HepG2 (cell line): ENCODE data around the gene IL1R1. TPM values are rescaled to one million over a fixed set of nuclear protein-coding genes. Genes with fewer than 3 reads are reported as not detected.

Experiments
- AHDC1 ChIP-seq: sonication (generic); formaldehyde crosslinking; IDR thresholded peaks from 2 replicates; pipeline ENCODE4 v1.5.1; 2020; ENCODE audit warnings: mild to moderate bottlenecking, missing genetic modification reagents, borderline replicate concordance
- DMAP1 ChIP-seq: IDR thresholded peaks from 2 replicates; pipeline ENCODE4 v1.6.1; 2016
- FOXJ3 ChIP-seq: sonication (generic); formaldehyde crosslinking; IDR thresholded peaks from 2 replicates; pipeline ENCODE4 v1.4.0; 2020; ENCODE audit warnings: missing genetic modification reagents, mild to moderate bottlenecking, borderline replicate concordance
- HOXA3 ChIP-seq: sonication (generic); formaldehyde crosslinking; IDR thresholded peaks from 2 replicates; pipeline ENCODE4 v1.5.0; 2020; ENCODE audit warnings: missing genetic modification reagents
- SCMH1 ChIP-seq: sonication (generic); formaldehyde crosslinking; IDR thresholded peaks from 2 replicates; pipeline ENCODE4 v1.9.0; 2021; ENCODE audit warnings: missing genetic modification reagents, mild to moderate bottlenecking, borderline replicate concordance
- SP1 ChIP-seq, 2 experiments: fragments of 450-650 bp in 1 of 2; sonication (generic) in 1 of 2; formaldehyde crosslinking in 1 of 2; IDR thresholded peaks; 2 replicates each; pipeline versions ENCODE4 v1.4.0 to v1.6.1; 2016 to 2020; ENCODE audit warnings: missing genetic modification reagents in 1 of 2
- STAG1 ChIP-seq: sonication (generic); formaldehyde crosslinking; IDR thresholded peaks from 2 replicates; pipeline ENCODE4 v1.4.0; 2020; ENCODE audit warnings: missing genetic modification reagents
- WIZ ChIP-seq: sonication (generic); formaldehyde crosslinking; IDR thresholded peaks from 2 replicates; pipeline ENCODE4 v1.5.1; 2020; ENCODE audit warnings: mild to moderate bottlenecking, missing genetic modification reagents
- ZBTB37 ChIP-seq: sonication (generic); formaldehyde crosslinking; IDR thresholded peaks from 2 replicates; pipeline ENCODE4 v1.4.0; 2020; ENCODE audit warnings: mild to moderate bottlenecking, missing genetic modification reagents
- ZNF121 ChIP-seq: sonication (generic); formaldehyde crosslinking; IDR thresholded peaks from 2 replicates; pipeline ENCODE4 v1.5.0; 2020; ENCODE audit warnings: mild to moderate bottlenecking, missing genetic modification reagents
- ZNF205 ChIP-seq: IDR thresholded peaks from 2 replicates; pipeline ENCODE4 v1.6.1; 2018; ENCODE audit warnings: missing biosample characterization, missing genetic modification reagents
- ZNF547 ChIP-seq: sonication (generic); formaldehyde crosslinking; IDR thresholded peaks from 2 replicates; pipeline ENCODE4 v1.5.1; 2020; ENCODE audit warnings: mild to moderate bottlenecking, missing genetic modification reagents
- ZNF563 ChIP-seq: sonication (generic); formaldehyde crosslinking; IDR thresholded peaks from 2 replicates; pipeline ENCODE4 v1.8.0; 2022; ENCODE audit warnings: mild to moderate bottlenecking, moderate library complexity, missing genetic modification reagents
- ZNF569 ChIP-seq: sonication (generic); formaldehyde crosslinking; IDR thresholded peaks from 2 replicates; pipeline ENCODE4 v1.5.0; 2020; ENCODE audit warnings: mild to moderate bottlenecking, missing genetic modification reagents, moderate library complexity, borderline replicate concordance
- ZNF609 ChIP-seq: sonication (generic); formaldehyde crosslinking; IDR thresholded peaks from 2 replicates; pipeline ENCODE4 v1.4.0; 2020; ENCODE audit warnings: mild to moderate bottlenecking, missing genetic modification reagents, borderline replicate concordance
- ZNF678 ChIP-seq: sonication (generic); formaldehyde crosslinking; IDR thresholded peaks from 2 replicates; pipeline ENCODE4 v1.4.0; 2020; ENCODE audit warnings: mild to moderate bottlenecking, missing genetic modification reagents
- polyA plus RNA-seq, 8 experiments: library from polyadenylated mRNA; depleted of rRNA in 3 of 8; stranded (reverse) in 7 of 8; unstranded in 1 of 8; fragments of >200 nt; fragmentation: Illumina TruSeq in 4 of 8; extraction: Trizol in 4 of 8; gene quantifications; 2 replicates each; pipeline versions ENCODE4 v1.2.1 to v1.2.3, GENCODE V29; 2011 to 2016; ENCODE audit warnings: low read depth in 4 of 8, missing spikeins in 1 of 8, mixed read lengths in 1 of 8; ENCODE audit not compliant: insufficient read depth in 1 of 8
- total RNA-seq, 5 experiments: library from RNA; depleted of rRNA; stranded (reverse); fragments of >200 nt; fragmentation: Illumina TruSeq; extraction: Trizol; gene quantifications; 2 replicates each; pipeline ENCODE4 v1.2.3, GENCODE V29; 2016; ENCODE audit warnings: low read depth in 1 of 5

IL1R1 gene
- total and polyA plus RNA-seq, 2 of the 13 experiments (the other 11 are each of a cell fraction or from before 2014, with no cell fraction given): 38.0 to 93.1 TPM

- peak; percentile 79; the same call in 1 of the 2 replicates for TF ChIP-seq WIZ (CRISPR knock-in tag)
- peak; percentile 56; the same call in 1 of the 2 replicates for TF ChIP-seq DMAP1
- TF ChIP-seq ZNF547 (CRISPR knock-in tag): 0 out of 2 replicates have a peak, but pooled peaks have one; percentile 9
- no peak for TF ChIP-seq ZNF121 (CRISPR knock-in tag)
- TF ChIP-seq ZNF563 (CRISPR knock-in tag): no peak
- TF ChIP-seq ZNF678 (CRISPR knock-in tag): no peak
- TF ChIP-seq SP1 (IDR thresholded peaks at IDR 0.05): no peak
- 0 out of 2 replicates have a peak, but pooled peaks have one; percentile 9 for TF ChIP-seq SP1 (CRISPR knock-in tag; IDR thresholded peaks at IDR 0.05)
- peak; percentile 96 for TF ChIP-seq AHDC1 (CRISPR knock-in tag)
- TF ChIP-seq HOXA3 (CRISPR knock-in tag): peak; percentile 79
- TF ChIP-seq SCMH1 (CRISPR knock-in tag): no peak
- peak; percentile 48; the same call in 1 of the 2 replicates for TF ChIP-seq ZNF569 (CRISPR knock-in tag)
- peak; percentile 93; the same call in 1 of the 2 replicates for TF ChIP-seq ZNF609 (CRISPR knock-in tag)
- TF ChIP-seq ZBTB37: peak; percentile 34; the same call in 1 of the 2 replicates
- peak; percentile 44; the same call in 1 of the 2 replicates for TF ChIP-seq STAG1 (CRISPR knock-in tag)
- peak; percentile 87 for TF ChIP-seq FOXJ3
- TF ChIP-seq ZNF205 (CRISPR knock-in tag): 0 out of 2 replicates have a peak, but pooled peaks have one; percentile 49
Measured at GRCh38 chr2:102100371-102101096, 42.0 kb upstream of the IL1R1 start (continued).
